GM18498 (cell line): ENCODE data around the gene GFRAL.

Experiments
- ATAC-seq: cut with Tn5 transposase; IDR thresholded peaks from one replicate; pipeline ENCODE4 v1.9.1; 2021; ENCODE audit warnings: mild to moderate bottlenecking, moderate library complexity; ENCODE audit not compliant: unreplicated experiment

Gene GFRAL

DNA sequence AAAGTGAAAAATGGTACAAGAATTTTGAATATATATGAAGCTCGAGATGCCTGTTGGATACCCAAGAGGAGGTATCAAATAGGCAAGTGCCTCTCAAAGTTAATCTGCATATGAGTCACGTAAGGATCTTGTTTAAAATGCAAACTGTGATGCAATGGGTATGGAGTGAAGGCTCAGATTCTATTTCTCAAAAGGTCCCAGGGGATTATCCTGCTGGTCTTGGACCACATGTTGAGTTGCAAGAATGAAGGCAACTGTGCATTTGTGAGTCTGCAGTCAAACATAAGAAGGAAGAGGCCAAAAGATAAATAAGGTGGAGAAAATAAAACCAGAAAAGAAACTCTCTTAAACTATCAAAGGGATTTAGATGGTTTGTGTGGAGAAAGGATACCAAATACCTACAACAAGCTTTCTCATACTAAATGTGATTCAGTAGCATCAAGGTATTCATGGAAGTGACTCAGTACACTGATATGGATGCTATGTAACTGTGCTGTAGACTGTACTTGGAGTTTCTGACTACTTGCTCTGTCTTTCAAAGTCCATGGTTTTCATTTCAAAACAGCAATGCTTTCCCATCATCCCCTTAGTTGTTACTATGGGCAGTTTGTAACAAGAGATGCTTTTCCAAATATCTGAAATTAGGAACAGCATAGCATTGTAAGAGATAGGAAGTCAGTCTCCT is 106.3 kb downstream of the GFRAL start:
- no peak for ATAC-seq

DNA sequence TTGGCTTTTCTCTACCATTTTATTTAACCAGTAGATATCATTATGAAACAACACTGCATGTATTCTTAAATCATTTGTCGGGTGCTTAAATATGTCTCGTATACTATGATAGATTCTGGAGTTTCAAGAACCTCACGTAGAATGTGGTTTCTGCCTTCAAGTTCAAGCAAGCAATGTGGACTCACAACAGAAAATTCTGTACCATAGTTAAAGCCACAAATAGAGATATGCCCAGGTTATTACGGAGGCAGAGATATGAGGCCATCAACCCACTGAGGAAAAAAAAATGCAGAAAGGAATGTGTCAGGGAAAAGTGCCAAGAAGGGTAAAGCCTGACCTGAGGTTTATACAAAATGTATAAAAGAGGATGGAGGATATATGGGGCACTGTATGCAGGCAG is 109.9 kb downstream of the GFRAL start:
- ATAC-seq: no peak

DNA sequence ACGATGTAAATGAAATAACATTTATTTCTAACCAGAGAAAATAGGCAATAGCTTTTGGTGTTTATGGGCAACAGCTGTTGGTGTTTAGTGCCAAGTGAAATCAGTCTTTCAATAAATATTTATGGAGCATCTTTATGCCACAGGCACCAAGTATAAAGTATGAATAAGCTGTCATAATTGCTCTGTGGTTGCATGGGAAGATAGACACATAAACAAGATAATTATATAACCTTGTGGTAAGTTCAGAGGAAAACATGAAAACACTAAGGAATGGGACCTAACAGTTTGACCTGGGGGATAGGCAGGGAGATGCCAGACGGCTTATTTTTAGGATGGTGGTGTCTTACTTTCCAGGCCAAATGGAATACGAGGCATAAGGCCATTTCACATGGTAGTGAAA is 110.9 kb downstream of the GFRAL start:
- ATAC-seq: no peak

DNA sequence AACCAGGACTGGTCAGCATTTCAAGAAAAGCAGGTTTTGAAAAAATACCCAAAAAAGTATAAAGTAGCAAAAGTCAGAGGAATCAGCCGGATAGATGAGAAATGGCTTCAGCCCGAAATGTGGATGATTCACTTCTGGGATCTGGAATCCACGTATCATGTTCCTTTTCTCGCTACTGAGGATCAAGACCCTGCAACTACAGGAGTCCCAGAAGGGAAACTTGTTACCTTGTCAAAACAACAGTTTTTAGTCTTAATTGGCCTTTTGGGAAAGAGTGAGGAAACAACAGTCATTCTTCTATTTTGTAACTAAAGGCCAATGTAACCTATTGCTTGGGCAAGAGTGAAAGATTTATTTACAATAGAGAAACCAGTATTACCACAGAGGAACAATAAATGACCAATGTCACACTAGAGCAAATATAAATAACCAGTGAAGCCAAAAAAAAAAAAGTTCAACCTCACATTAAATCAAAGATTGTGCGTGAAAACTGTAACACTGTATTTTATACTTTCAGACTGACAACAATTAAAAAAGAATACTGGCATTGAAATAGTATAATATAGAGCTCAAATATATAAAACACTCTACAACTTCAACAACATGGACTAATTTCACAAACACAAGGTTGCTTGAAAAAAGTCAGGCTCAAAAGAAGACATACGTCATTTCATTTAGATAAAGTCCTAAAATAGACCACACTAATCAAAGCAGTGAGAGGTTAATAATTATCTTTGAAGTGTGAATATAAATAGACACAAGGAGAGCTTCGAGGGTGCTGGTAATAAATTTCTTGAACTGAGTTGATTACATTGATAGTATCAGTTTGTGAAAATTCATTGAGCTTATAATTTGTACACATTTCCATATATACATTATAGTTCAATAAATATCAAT is 116.2 kb downstream of the GFRAL start:
- no peak for ATAC-seq

DNA sequence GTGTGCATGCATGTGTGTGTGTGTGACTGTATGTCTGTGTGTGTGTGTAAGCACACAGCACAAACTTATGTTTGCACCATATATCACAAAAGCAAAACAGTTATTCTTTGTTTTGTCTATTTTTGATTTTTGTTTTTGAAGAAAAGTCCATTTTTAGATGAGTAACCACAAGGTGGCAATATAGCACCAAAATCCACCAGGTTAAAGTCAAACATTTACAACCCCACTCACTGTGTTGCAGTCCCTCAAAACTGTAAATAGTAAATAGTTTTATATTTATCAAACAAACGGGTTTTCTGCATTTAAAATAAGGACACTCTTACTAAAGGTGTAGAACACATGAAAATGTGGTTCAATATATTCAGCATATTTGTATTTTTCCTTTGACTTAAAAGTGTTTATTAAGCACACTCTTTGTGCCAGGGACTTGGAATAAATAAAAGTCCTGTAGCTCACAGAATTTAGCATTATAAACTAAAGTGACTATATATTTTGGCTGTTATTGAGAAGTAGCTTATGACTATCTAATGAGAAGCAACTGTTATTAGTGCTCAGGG is 118.5 kb downstream of the GFRAL start:
- ATAC-seq: no peak

DNA sequence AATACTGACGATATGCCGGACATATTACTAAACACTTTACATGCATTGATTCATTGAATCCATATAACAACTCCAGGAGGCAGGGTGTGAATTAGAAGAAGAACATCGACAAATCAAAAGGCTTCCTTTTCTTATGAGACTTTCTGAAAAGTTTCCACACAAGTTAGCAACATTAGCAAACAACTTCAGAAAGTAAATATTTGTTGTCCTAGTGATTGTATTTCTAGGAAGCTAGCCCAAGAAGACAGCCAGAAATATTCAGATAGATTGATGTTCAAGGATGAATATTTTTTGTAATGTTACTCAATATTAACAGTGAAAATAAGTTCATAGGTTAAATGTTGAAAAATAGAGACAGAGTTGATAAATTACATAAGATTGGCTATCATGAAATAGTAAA is 120.6 kb downstream of the GFRAL start:
- no peak for ATAC-seq

DNA sequence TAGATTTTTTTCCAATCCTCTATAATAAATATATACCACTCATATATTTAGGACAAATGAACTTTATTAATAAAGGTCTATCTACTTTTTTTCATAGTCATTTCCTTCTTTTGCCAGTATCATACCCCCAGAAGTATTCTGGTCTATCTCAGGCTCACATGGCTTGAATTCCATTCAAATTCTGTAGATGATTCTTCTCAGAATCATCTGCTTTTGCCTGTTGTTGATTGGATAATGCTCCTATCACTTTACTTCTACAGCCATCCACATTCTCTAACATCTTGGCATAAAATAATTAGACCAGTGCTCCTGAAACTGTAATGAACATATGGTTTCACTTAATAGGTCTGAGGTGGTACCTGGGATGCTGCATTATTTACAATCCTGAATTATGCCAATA is 121.2 kb downstream of the GFRAL start:
- no peak for ATAC-seq

DNA sequence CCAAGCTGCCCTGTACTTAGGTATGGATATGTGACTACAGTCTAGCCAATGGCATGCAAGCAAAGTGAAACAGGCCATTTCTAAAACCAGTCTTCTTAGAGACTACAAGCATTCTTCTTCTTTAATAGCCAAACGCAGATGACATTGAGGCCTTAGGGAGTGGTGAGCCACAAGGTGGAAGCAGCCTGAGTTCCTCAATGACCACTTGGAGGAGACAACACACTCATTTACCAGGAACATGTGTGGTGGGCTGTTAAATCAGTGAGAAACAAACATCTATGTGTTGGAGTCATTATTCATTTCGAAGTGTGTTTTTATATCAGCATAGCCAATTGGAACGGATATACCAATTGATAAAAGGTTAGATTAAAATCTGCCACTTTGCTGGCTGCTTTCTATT is 122.0 kb downstream of the GFRAL start:
- no peak for ATAC-seq

DNA sequence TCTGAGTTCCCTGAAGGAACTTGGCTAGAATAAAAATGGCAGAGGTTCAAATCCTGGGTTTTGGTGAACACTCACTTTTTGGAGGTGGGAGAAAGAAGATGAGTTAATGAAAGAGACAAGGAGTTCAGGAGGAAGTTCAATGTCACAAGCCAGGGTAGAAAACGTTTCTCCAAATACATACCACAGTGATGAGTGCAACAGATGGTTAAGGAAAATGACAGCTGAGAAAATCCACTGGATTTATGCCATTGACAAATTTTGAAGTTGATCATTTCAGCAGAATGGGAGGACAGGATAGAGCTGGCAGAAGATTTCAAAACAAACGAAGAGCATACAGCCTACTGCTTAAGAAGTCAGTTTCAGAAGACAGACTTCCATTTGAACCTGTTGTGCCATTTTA is 122.7 kb downstream of the GFRAL start:
- ATAC-seq: no peak
